H9 (cell line): Measurements from ENCODE around the gene CBS. TPM values are rescaled to one million over a fixed set of nuclear protein-coding genes. Genes with fewer than 3 reads are reported as not detected.

ENCODE experiments used
- DNase-seq: peaks from one replicate; pipeline ENCODE4 v3.0.0-alpha.2; 2017
- H2AFZ ChIP-seq: one replicate; pipeline ENCODE4 v1.6.1; 2013; ENCODE audit warnings: mild to moderate bottlenecking, low read length, control low read depth, moderate library complexity
- H2AK5ac ChIP-seq: 2 replicates; pipeline ENCODE4 v1.6.1; 2013; ENCODE audit warnings: low read length, control low read depth, mixed read lengths; ENCODE audit not compliant: insufficient read length
- H2BK120ac ChIP-seq: one replicate; pipeline ENCODE4 v1.6.1; 2013; ENCODE audit warnings: low read depth, mild to moderate bottlenecking, low read length, control low read depth, inconsistent platforms; ENCODE audit not compliant: poor library complexity, severe bottlenecking
- H2BK12ac ChIP-seq: 2 replicates; pipeline ENCODE4 v1.6.1; 2013; ENCODE audit warnings: low read length, control low read depth, mixed read lengths, low read depth; ENCODE audit not compliant: insufficient read length
- H2BK15ac ChIP-seq: 2 replicates; pipeline ENCODE4 v1.6.1; 2013; ENCODE audit warnings: low read depth, low read length, control low read depth
- H2BK20ac ChIP-seq: one replicate; pipeline ENCODE4 v1.6.1; 2013; ENCODE audit warnings: low read depth, mild to moderate bottlenecking, low read length, control low read depth, inconsistent platforms; ENCODE audit not compliant: poor library complexity, severe bottlenecking
- H2BK5ac ChIP-seq: 2 replicates; pipeline ENCODE4 v1.6.1; 2013; ENCODE audit warnings: low read length, control low read depth, mixed read lengths; ENCODE audit not compliant: insufficient read length
- H3K14ac ChIP-seq: 2 replicates; pipeline ENCODE4 v1.6.1; 2013; ENCODE audit warnings: low read length, control low read depth; ENCODE audit not compliant: insufficient read depth
- H3K18ac ChIP-seq: 2 replicates; pipeline ENCODE4 v1.6.1; 2013; ENCODE audit warnings: low read depth, mild to moderate bottlenecking, mixed read lengths, low read length, control low read depth; ENCODE audit not compliant: insufficient read length
- H3K23ac ChIP-seq: 2 replicates; pipeline ENCODE4 v1.6.1; 2013; ENCODE audit warnings: low read length, control low read depth, mixed read lengths, low read depth; ENCODE audit not compliant: insufficient read length
- H3K23me2 ChIP-seq: 2 replicates; pipeline ENCODE4 v1.6.1; 2013; ENCODE audit warnings: low read depth, mild to moderate bottlenecking, mixed read lengths, low read length, control low read depth; ENCODE audit not compliant: insufficient read length, poor library complexity, severe bottlenecking
- H3K27ac ChIP-seq: 2 replicates; pipeline ENCODE4 v1.5.1; 2013; ENCODE audit warnings: low read length, control low read depth, mixed read lengths, low read depth; ENCODE audit not compliant: insufficient read length
- H3K27me3 ChIP-seq: 2 replicates; pipeline ENCODE4 v1.6.1; 2013; ENCODE audit warnings: low read length, control low read depth, inconsistent platforms; ENCODE audit not compliant: insufficient read depth
- H3K4ac ChIP-seq: 2 replicates; pipeline ENCODE4 v1.6.1; 2013; ENCODE audit warnings: low read depth, mild to moderate bottlenecking, control low read depth, inconsistent platforms, low read length, moderate library complexity
- H3K4me1 ChIP-seq: 2 replicates; pipeline ENCODE4 v1.6.1; 2013; ENCODE audit warnings: low read length, control low read depth, inconsistent platforms; ENCODE audit not compliant: insufficient read depth
- H3K4me2 ChIP-seq: 2 replicates; pipeline ENCODE4 v1.6.1; 2013; ENCODE audit warnings: low read length, control low read depth, mixed read lengths; ENCODE audit not compliant: insufficient read length, insufficient read depth
- H3K56ac ChIP-seq: 2 replicates; pipeline ENCODE4 v1.6.1; 2013; ENCODE audit warnings: low read depth, mild to moderate bottlenecking, mixed read lengths, low read length, control low read depth; ENCODE audit not compliant: insufficient read length
- H3K79me1 ChIP-seq: 2 replicates; pipeline ENCODE4 v1.6.1; 2013; ENCODE audit warnings: low read depth, mild to moderate bottlenecking, moderate library complexity, low read length, control low read depth, inconsistent platforms; ENCODE audit not compliant: insufficient read depth, poor library complexity, severe bottlenecking
- H3K79me2 ChIP-seq: 2 replicates; pipeline ENCODE4 v1.6.1; 2013; ENCODE audit warnings: low read length, control low read depth, inconsistent platforms; ENCODE audit not compliant: insufficient read depth
- H3K9ac ChIP-seq: 2 replicates; pipeline ENCODE4 v1.6.1; 2013; ENCODE audit warnings: low read length, control low read depth, mixed read lengths; ENCODE audit not compliant: insufficient read length; ENCODE audit errors: extremely low read depth
- H3K9me3 ChIP-seq: one replicate; pipeline ENCODE4 v1.6.1; 2013; ENCODE audit warnings: low read depth, low read length, inconsistent platforms; ENCODE audit not compliant: control insufficient read depth
- H3T11ph ChIP-seq: one replicate; pipeline ENCODE4 v1.6.1; 2013; ENCODE audit warnings: mild to moderate bottlenecking, low read length, control low read depth, inconsistent platforms
- H4K20me1 ChIP-seq: one replicate; pipeline ENCODE4 v1.6.1; 2013; ENCODE audit not compliant: control insufficient read depth, insufficient read length, insufficient read depth
- H4K5ac ChIP-seq: 2 replicates; pipeline ENCODE4 v1.6.1; 2013; ENCODE audit warnings: low read depth, mild to moderate bottlenecking, mixed read lengths, low read length, control low read depth; ENCODE audit not compliant: insufficient read length
- H4K8ac ChIP-seq: replicated peaks from 2 replicates; pipeline ENCODE4 v1.6.1; 2013; ENCODE audit warnings: low read length, control low read depth, mixed read lengths, low read depth; ENCODE audit not compliant: insufficient read length
- H4K91ac ChIP-seq: 2 replicates; pipeline ENCODE4 v1.6.1; 2013; ENCODE audit warnings: low read depth, mild to moderate bottlenecking, moderate library complexity, mixed read lengths, low read length, control low read depth; ENCODE audit not compliant: insufficient read length
- H3K27ac Mint-ChIP-seq, 3 experiments: 2 replicates in 2 of 3; 3 replicates in 1 of 3; pipeline ENCODE4 v1.8.0; 2020 to 2021; ENCODE audit warnings: mixed read lengths in 3 of 3, mild to moderate bottlenecking in 1 of 3, moderate library complexity in 1 of 3
- H3K27me3 Mint-ChIP-seq: 2 replicates; pipeline ENCODE4 v1.8.0; 2021; ENCODE audit warnings: low read depth, mild to moderate bottlenecking, moderate library complexity, mixed read lengths
- H3K36me3 Mint-ChIP-seq, 3 experiments: 2 replicates in 2 of 3; 3 replicates in 1 of 3; pipeline ENCODE4 v1.8.0; 2020 to 2021; ENCODE audit warnings: low read depth in 3 of 3, mixed read lengths in 3 of 3; ENCODE audit not compliant: insufficient read depth in 1 of 3
- H3K4me1 Mint-ChIP-seq, 2 experiments: 2 replicates each; pipeline ENCODE4 v1.8.0; 2020; ENCODE audit warnings: mixed read lengths in 2 of 2
- H3K4me3 Mint-ChIP-seq, 2 experiments: 2 replicates in 1 of 2; 3 replicates in 1 of 2; pipeline ENCODE4 v1.8.0; 2020 to 2021; ENCODE audit warnings: mild to moderate bottlenecking in 2 of 2, mixed read lengths in 2 of 2, moderate library complexity in 1 of 2
- H3K9me3 Mint-ChIP-seq, 2 experiments: 2 replicates in 1 of 2; 3 replicates in 1 of 2; pipeline ENCODE4 v1.8.0; 2020; ENCODE audit warnings: mild to moderate bottlenecking in 2 of 2, mixed read lengths in 2 of 2, moderate library complexity in 1 of 2
- WGBS: extraction: QIAGEN DNeasy Blood & Tissue Kit; methylation state at CpG from one replicate; pipeline ENCODE4 v1.1.7; 2013; ENCODE audit warnings: missing lambda C conversion rate, low lambda C conversion rate, mixed read lengths; ENCODE audit not compliant: insufficient read length; ENCODE audit errors: extremely low coverage; 5-methylcytosine and 5-hydroxymethylcytosine counted together
- total RNA-seq: library from RNA; stranded (reverse); gene quantifications from 2 replicates; pipeline ENCODE4 v1.2.1, GENCODE V29; 2021
- TF ChIP-seq, protein P1 (sequence below): fragments of 200-600 bp; sonication (generic); conservative IDR thresholded peaks from 3 replicates; pipeline ENCODE4 v1.8.0; 2021; ENCODE audit warnings: antibody characterized with exemption, mild to moderate bottlenecking

Gene CBS
- total RNA-seq, 1 experiment from 2014 or later, result 350 TPM

DNA sequence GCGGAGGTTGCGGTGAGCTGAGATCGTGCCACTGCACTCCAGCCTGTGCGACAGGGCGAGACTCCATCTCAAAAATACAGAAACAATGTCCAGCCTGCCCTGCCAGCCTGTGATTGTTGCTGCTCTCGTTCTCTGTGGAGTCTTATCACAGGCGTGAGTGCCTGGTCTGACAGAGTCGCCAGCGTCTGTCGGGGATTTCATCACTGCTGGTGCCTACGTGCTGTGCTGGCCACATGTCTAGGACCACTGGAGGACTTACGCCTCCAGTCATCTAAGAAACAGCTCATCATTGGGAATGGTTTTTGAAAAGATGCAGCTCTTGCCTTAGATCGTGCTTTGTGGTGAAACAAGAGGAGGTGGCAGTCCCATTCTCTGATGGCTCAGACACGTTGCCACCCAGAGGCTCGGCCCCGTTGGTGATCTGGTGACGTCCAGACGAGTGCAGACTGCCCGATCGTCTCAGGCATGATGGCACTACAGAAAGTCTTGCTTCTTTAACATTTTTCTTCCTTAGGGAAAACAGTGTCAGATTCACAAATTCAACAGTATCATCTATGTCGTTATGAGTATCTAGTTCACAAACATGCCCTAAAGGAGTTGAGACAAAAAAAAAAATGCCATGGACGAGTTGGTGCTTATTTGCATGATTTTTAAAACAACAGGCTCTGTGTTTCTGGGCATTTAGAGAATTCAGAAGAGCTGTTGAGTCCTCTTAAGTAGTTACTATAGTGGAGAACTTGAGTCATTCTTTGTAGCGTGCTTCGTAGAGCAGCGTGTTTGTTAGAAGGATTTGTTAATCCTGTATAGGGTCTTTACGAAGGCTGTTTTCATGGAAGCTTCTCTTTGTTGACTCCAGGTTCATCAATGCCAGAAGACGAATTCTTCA lies 47.5 kb downstream of the CBS start:
- no peak overlapping the region for H2BK120ac ChIP-seq
- H3K4me1 ChIP-seq, result no peaks in the 10 kb centered on the region; the same call in 1 of the 2 replicates
- H2AFZ ChIP-seq, result no peak overlapping the region
- no peak overlapping the region for H3K9ac ChIP-seq
- no peak overlapping the region for H4K8ac ChIP-seq
- H2BK15ac ChIP-seq, result no peak overlapping the region
- H4K5ac ChIP-seq, result no peak overlapping the region
- H3K18ac ChIP-seq, result no peak overlapping the region
- WGBS, result no CpG with 5 or more reads among the region's 27 CpGs
- H3K9me3 ChIP-seq, result no peaks in the 10 kb centered on the region
- H3K56ac ChIP-seq, result no peak overlapping the region
- H2AK5ac ChIP-seq, result no peak overlapping the region
- no peak overlapping the region for H3K14ac ChIP-seq
- H3K27me3 ChIP-seq, result no peaks in the 10 kb centered on the region
- peaks cover 23 to 91% (median 63%) of the 10 kb centered on the region in 3 experiments; a peak in 6 of 7 replicates for H3K36me3 Mint-ChIP-seq
- H3K9me3 Mint-ChIP-seq, result no peaks in the 10 kb centered on the region
- H3K27ac ChIP-seq, result no peak overlapping the region
- no peak overlapping the region for H3K4me3 Mint-ChIP-seq
- no peaks in the 10 kb centered on the region for H3K27me3 Mint-ChIP-seq
- H3K23ac ChIP-seq, result no peak overlapping the region
- no peaks in the 10 kb centered on the region for H3K79me1 ChIP-seq
- no peaks in the 10 kb centered on the region for H3K79me2 ChIP-seq
- H3K4me2 ChIP-seq, result no peak overlapping the region
- H2BK12ac ChIP-seq, result no peak overlapping the region
- DNase-seq, result no peak
- H3K23me2 ChIP-seq, result no peaks in the 10 kb centered on the region
- no peaks in the 10 kb centered on the region for H4K20me1 ChIP-seq
- no peak overlapping the region for H2BK20ac ChIP-seq
- H4K91ac ChIP-seq, result no peak overlapping the region
- no peak overlapping the region for H3T11ph ChIP-seq
- H2BK5ac ChIP-seq, result no peak overlapping the region
- H3K4ac ChIP-seq, result no peak overlapping the region
- TF ChIP-seq, protein P1, sequence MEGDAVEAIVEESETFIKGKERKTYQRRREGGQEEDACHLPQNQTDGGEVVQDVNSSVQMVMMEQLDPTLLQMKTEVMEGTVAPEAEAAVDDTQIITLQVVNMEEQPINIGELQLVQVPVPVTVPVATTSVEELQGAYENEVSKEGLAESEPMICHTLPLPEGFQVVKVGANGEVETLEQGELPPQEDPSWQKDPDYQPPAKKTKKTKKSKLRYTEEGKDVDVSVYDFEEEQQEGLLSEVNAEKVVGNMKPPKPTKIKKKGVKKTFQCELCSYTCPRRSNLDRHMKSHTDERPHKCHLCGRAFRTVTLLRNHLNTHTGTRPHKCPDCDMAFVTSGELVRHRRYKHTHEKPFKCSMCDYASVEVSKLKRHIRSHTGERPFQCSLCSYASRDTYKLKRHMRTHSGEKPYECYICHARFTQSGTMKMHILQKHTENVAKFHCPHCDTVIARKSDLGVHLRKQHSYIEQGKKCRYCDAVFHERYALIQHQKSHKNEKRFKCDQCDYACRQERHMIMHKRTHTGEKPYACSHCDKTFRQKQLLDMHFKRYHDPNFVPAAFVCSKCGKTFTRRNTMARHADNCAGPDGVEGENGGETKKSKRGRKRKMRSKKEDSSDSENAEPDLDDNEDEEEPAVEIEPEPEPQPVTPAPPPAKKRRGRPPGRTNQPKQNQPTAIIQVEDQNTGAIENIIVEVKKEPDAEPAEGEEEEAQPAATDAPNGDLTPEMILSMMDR, result no peak
- peaks cover 2 to 3% of the 10 kb centered on the region in 2 experiments; a peak in 3 of 4 replicates for H3K4me1 Mint-ChIP-seq
- H3K27ac Mint-ChIP-seq, result peak overlapping the region in 1 of 3 experiments; percentile 83; a peak in 2 of 7 replicates
